Heart right ventricle (tissue), 16 donors: Measurements from ENCODE around the gene CRYGD. TPM values are rescaled to one million over a fixed set of nuclear protein-coding genes. Genes with fewer than 3 reads are reported as not detected.

Experiments
- ATAC-seq, 8 donors: fragments of 200-7000 bp; cut with Tn5 transposase; one replicate each; pipeline ENCODE4 v1.9.1; 2020; ENCODE audit warnings: mild to moderate bottlenecking in 8 of 8, moderate library complexity in 8 of 8, moderate number of reproducible peaks in 1 of 8
- DNase-seq, 2 donors: peaks; one replicate each; pipeline ENCODE4 v3.0.0-alpha.2; 2020
- H3K27ac ChIP-seq, 10 donors: fragments of 200-600 bp; sonication (generic) in 2 of 10; one replicate each; pipeline versions ENCODE4 v1.5.0 to v1.8.0; 2020 to 2022; ENCODE audit warnings: mild to moderate bottlenecking in 3 of 10
- H3K27me3 ChIP-seq, 7 donors: fragments of 200-600 bp; one replicate each; pipeline ENCODE4 v1.8.0; 2021 to 2022; ENCODE audit warnings: mild to moderate bottlenecking in 2 of 7
- H3K36me3 ChIP-seq, 9 donors: fragments of 200-600 bp; sonication (generic) in 1 of 9; one replicate each; pipeline versions ENCODE4 v1.5.0 to v1.8.0; 2020 to 2022; ENCODE audit warnings: mild to moderate bottlenecking in 2 of 9
- H3K4me1 ChIP-seq, 9 donors: fragments of 200-600 bp; sonication (generic) in 1 of 9; one replicate each; pipeline versions ENCODE4 v1.5.0 to v1.8.0; 2020 to 2022; ENCODE audit warnings: mild to moderate bottlenecking in 4 of 9
- H3K4me3 ChIP-seq, 10 donors: fragments of 200-600 bp; sonication (generic) in 2 of 10; one replicate each; pipeline versions ENCODE4 v1.5.0 to v1.8.0; 2020 to 2022; ENCODE audit warnings: mild to moderate bottlenecking in 7 of 10, moderate library complexity in 2 of 10
- H3K9me3 ChIP-seq, 11 donors: fragments of 200-600 bp in 10 of 11; sonication (generic) in 2 of 11; one replicate each; pipeline versions ENCODE4 v1.5.0 to v1.8.0; 2013 to 2022; ENCODE audit warnings: mild to moderate bottlenecking in 2 of 11, control low read depth in 1 of 11, moderate library complexity in 1 of 11
- CTCF ChIP-seq, 9 donors: fragments of 200-600 bp; sonication (generic) in 2 of 9; IDR thresholded peaks; one replicate each; pipeline versions ENCODE4 v1.5.0 to v1.8.0; 2021 to 2022; ENCODE audit warnings: antibody characterized with exemption in 9 of 9, mild to moderate bottlenecking in 5 of 9, moderate library complexity in 1 of 9
- WGBS, 2 donors: extraction: QIAGEN DNeasy Blood & Tissue Kit; methylation state at CpG; one replicate each; pipeline ENCODE4 v1.1.7; 2013; ENCODE audit warnings: inconsistent platforms in 1 of 2; 5-methylcytosine and 5-hydroxymethylcytosine counted together
- intact Hi-C, 10 donors: fragments of 100-400 bp; cut with DNase I; formaldehyde crosslinking; loops; one replicate each; pipeline versions ENCODE4 v1.11.1 to v1.14.2; 2022
- polyA plus RNA-seq, 2 donors: library from polyadenylated mRNA; stranded (reverse); fragments of 200-250 nt; gene quantifications; one replicate each; pipeline ENCODE4 v1.2.3, GENCODE V29; 2013
- total RNA-seq, 10 donors: library from RNA; stranded (reverse); fragmentation: NEBNext Ultra II Directional in 3 of 10; extraction: Animal tissue kit (Norgen Biotek cat#: 25700) in 3 of 10; gene quantifications; one replicate each; pipeline versions ENCODE4 v1.2.1 to v1.2.4, GENCODE V29; 2021 to 2023
- donor health status: Arrhythmogenic right ventricular cardiomyopathy.
- donor health status: ischemic (EF 13 %, LVEDD 7.1; RV severe dilation, severe dysfunction).
- donor health status: healthy with polysubstance abuse.
- donor health status: DM: no; HTN: yes; CAD: no.
- donor health status: DM: no; HTN: no; CAD: no.
- donor health status: ischemic (EF 25% LVEDD 6.9; RV normal size, moderate dysfunction).
- donor health status: ischemic (EF 25% LVEDD 5.7; RV mildly dilated, moderate dysfunction).
- donor health status: healthy.
- donor health status: DM: yes; HTN: yes; CAD: no.
- donor health status: Ischemic cardiomyopathy.
- donor health status: ischemic (EF 35%, LVEDD 5.7; RV mildly dilated, moderate dysfunction).
- donor health status: nonischemic (EF 11% LVEDD 7.7; RV severe dilation, severe dysfunction).
- donor health status: DM: yes; HTN: yes; CAD: no.
- donor health status: PGD.
- donor health status: ischemic (EF 29% LVEDD 5.4; RV normal size, mild dysfunction).
- donor health status: nonischemic (EF 23%, LVEDD 6.1; RV moderate dilation, normal function).

Gene CRYGD
- total and polyA plus RNA-seq, 12 donors: not detected

DNA sequence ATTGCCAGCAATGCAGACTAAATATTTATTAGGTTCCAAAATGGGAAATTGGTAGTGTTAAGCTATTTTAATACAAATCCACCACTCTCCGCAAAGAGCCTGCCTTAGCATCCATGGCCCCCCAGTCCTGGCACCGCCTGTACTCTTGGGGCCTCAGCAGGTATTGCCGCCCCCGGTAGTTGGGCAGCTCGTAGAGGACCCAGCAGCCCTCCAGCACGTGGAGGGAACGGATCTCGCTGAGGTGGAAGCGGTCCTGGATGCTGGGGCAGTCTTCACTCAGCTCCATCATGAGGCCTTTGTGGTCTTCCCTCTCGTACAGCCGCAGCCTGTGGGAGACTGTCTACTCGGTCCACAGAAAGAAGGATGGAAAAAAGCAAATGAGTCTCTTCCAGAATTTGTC lies 3.8 kb upstream of the CRYGD start:
- ATAC-seq (no peak), DNase-seq (no peak)
- H3K27ac ChIP-seq: no peak overlapping the region
- H3K27me3 ChIP-seq: peaks cover 0 to 44% (median 29%) of the 10 kb centered on the region in 7 donors
- H3K9me3 ChIP-seq: no peaks in the 10 kb centered on the region
- H3K36me3 ChIP-seq: no peaks in the 10 kb centered on the region
- WGBS, 2 donors: 93% methylated on average over 12 of the region's 12 CpGs
- intact Hi-C loops: no loop called here
- H3K4me3 ChIP-seq: no peak overlapping the region
- peaks cover 0 to 12% (median 4%) of the 10 kb centered on the region in 9 donors for H3K4me1 ChIP-seq
- TF ChIP-seq CTCF (IDR thresholded peaks at IDR 0.05): no peak

DNA sequence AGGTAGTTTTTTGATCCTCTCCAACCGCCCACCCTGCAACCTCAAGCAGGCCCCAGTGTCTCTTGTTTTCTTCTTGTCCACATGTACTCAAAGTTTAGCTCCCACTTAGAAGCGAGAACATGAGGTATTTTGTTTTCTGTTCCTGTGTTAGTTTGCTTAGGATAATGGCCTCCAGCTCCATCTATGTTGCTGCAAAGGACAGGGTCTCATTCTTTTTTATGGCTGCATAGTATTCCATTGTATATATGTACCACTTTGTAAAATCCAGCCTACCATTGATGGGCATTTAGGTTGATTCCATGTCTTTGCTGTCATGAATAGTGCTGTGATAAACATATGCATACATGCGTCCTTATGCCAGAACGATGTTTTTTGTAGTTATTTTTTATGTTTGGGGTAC lies 2.8 kb upstream of the CRYGD start:
- no peak overlapping the region for H3K27ac ChIP-seq
- WGBS, 2 donors: 93% methylated on average over 4 of the region's 4 CpGs
- H3K36me3 ChIP-seq: no peaks in the 10 kb centered on the region
- ATAC-seq: no peak
- TF ChIP-seq CTCF (IDR thresholded peaks at IDR 0.05): no peak
- H3K27me3 ChIP-seq: peaks cover 0 to 52% (median 34%) of the 10 kb centered on the region in 7 donors
- H3K4me1 ChIP-seq: peaks cover 0 to 12% (median 4%) of the 10 kb centered on the region in 9 donors
- intact Hi-C loops: no loop called here
- H3K9me3 ChIP-seq: no peaks in the 10 kb centered on the region
- H3K4me3 ChIP-seq: no peak overlapping the region
- no peak for DNase-seq

DNA sequence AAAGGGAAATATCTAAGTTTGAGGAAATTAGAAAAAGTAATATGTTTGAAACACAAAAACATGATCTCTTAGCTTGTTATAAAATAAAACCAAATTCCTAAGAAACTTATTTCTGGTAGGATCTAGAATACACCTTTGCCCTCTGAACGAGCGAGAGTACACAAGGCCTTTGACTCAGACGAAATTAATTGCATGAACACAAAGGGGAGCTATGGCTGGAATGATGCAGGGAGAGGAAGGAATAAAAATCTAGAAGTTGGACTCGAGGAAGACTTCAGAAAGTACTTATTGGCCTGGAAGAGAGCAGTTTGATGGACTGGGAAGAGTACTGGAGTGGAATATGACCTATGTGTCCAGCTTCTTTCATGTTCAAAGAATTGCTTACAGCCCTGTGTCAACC lies 927 bp upstream of the CRYGD start:
- peaks cover 0 to 52% (median 34%) of the 10 kb centered on the region in 7 donors for H3K27me3 ChIP-seq
- no peak overlapping the region for H3K4me3 ChIP-seq
- ATAC-seq (no peak), DNase-seq (no peak)
- intact Hi-C loops: no loop called here
- H3K36me3 ChIP-seq: no peaks in the 10 kb centered on the region
- no peaks in the 10 kb centered on the region for H3K9me3 ChIP-seq
- H3K4me1 ChIP-seq: peaks cover 0 to 12% (median 4%) of the 10 kb centered on the region in 9 donors
- 86 to 90% methylated on average over 4 of the region's 4 CpGs for WGBS, 2 donors
- no peak overlapping the region for H3K27ac ChIP-seq
- TF ChIP-seq CTCF (IDR thresholded peaks at IDR 0.05): no peak

DNA sequence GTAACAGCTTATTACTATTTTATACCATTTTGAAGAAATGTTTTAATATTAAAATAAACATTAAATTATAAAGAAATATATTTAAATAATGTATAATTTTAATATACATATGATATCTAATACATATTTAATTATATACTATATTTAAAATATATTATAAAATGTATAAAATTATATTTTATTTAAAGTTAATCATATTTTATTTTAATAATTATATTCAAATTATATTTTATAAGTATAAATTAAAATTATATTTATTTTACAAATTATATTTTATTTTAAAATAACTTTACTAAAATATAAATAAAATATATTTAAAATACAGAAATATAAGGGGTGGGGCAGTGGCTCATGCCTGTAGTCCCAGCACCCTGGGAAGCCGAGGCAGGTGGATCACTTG lies 2.1 kb downstream of the CRYGD start:
- H3K36me3 ChIP-seq: no peaks in the 10 kb centered on the region
- peaks cover 0 to 12% (median 4%) of the 10 kb centered on the region in 9 donors for H3K4me1 ChIP-seq
- 90% methylated on average over 1 of the region's 1 CpG for WGBS, 2 donors
- intact Hi-C loops: no loop called here
- no peak for TF ChIP-seq CTCF (IDR thresholded peaks at IDR 0.05)
- no peak overlapping the region for H3K4me3 ChIP-seq
- peaks cover 0 to 45% (median 34%) of the 10 kb centered on the region in 7 donors for H3K27me3 ChIP-seq
- ATAC-seq (no peak), DNase-seq (no peak)
- H3K9me3 ChIP-seq: no peaks in the 10 kb centered on the region
- H3K27ac ChIP-seq: no peak overlapping the region
